H9 (cell line): ENCODE results near the gene SLC9A9. TPM values are rescaled to one million over a fixed set of nuclear protein-coding genes. Genes with fewer than 3 reads are reported as not detected.

ENCODE experiments used
- DNase-seq: peaks from one replicate; pipeline ENCODE4 v3.0.0-alpha.2; 2017
- H2AFZ ChIP-seq: one replicate; pipeline ENCODE4 v1.6.1; 2013; ENCODE audit warnings: mild to moderate bottlenecking, low read length, control low read depth, moderate library complexity
- H2AK5ac ChIP-seq: 2 replicates; pipeline ENCODE4 v1.6.1; 2013; ENCODE audit warnings: low read length, control low read depth, mixed read lengths; ENCODE audit not compliant: insufficient read length
- H2BK120ac ChIP-seq: one replicate; pipeline ENCODE4 v1.6.1; 2013; ENCODE audit warnings: low read depth, mild to moderate bottlenecking, low read length, control low read depth, inconsistent platforms; ENCODE audit not compliant: poor library complexity, severe bottlenecking
- H2BK12ac ChIP-seq: 2 replicates; pipeline ENCODE4 v1.6.1; 2013; ENCODE audit warnings: low read length, control low read depth, mixed read lengths, low read depth; ENCODE audit not compliant: insufficient read length
- H2BK15ac ChIP-seq: 2 replicates; pipeline ENCODE4 v1.6.1; 2013; ENCODE audit warnings: low read depth, low read length, control low read depth
- H2BK20ac ChIP-seq: one replicate; pipeline ENCODE4 v1.6.1; 2013; ENCODE audit warnings: low read depth, mild to moderate bottlenecking, low read length, control low read depth, inconsistent platforms; ENCODE audit not compliant: poor library complexity, severe bottlenecking
- H2BK5ac ChIP-seq: 2 replicates; pipeline ENCODE4 v1.6.1; 2013; ENCODE audit warnings: low read length, control low read depth, mixed read lengths; ENCODE audit not compliant: insufficient read length
- H3K14ac ChIP-seq: 2 replicates; pipeline ENCODE4 v1.6.1; 2013; ENCODE audit warnings: low read length, control low read depth; ENCODE audit not compliant: insufficient read depth
- H3K18ac ChIP-seq: 2 replicates; pipeline ENCODE4 v1.6.1; 2013; ENCODE audit warnings: low read depth, mild to moderate bottlenecking, mixed read lengths, low read length, control low read depth; ENCODE audit not compliant: insufficient read length
- H3K23ac ChIP-seq: 2 replicates; pipeline ENCODE4 v1.6.1; 2013; ENCODE audit warnings: low read length, control low read depth, mixed read lengths, low read depth; ENCODE audit not compliant: insufficient read length
- H3K23me2 ChIP-seq: 2 replicates; pipeline ENCODE4 v1.6.1; 2013; ENCODE audit warnings: low read depth, mild to moderate bottlenecking, mixed read lengths, low read length, control low read depth; ENCODE audit not compliant: insufficient read length, poor library complexity, severe bottlenecking
- H3K27ac ChIP-seq: 2 replicates; pipeline ENCODE4 v1.5.1; 2013; ENCODE audit warnings: low read length, control low read depth, mixed read lengths, low read depth; ENCODE audit not compliant: insufficient read length
- H3K27me3 ChIP-seq: 2 replicates; pipeline ENCODE4 v1.6.1; 2013; ENCODE audit warnings: low read length, control low read depth, inconsistent platforms; ENCODE audit not compliant: insufficient read depth
- H3K4ac ChIP-seq: 2 replicates; pipeline ENCODE4 v1.6.1; 2013; ENCODE audit warnings: low read depth, mild to moderate bottlenecking, control low read depth, inconsistent platforms, low read length, moderate library complexity
- H3K4me1 ChIP-seq: 2 replicates; pipeline ENCODE4 v1.6.1; 2013; ENCODE audit warnings: low read length, control low read depth, inconsistent platforms; ENCODE audit not compliant: insufficient read depth
- H3K4me2 ChIP-seq: 2 replicates; pipeline ENCODE4 v1.6.1; 2013; ENCODE audit warnings: low read length, control low read depth, mixed read lengths; ENCODE audit not compliant: insufficient read length, insufficient read depth
- H3K56ac ChIP-seq: 2 replicates; pipeline ENCODE4 v1.6.1; 2013; ENCODE audit warnings: low read depth, mild to moderate bottlenecking, mixed read lengths, low read length, control low read depth; ENCODE audit not compliant: insufficient read length
- H3K79me1 ChIP-seq: 2 replicates; pipeline ENCODE4 v1.6.1; 2013; ENCODE audit warnings: low read depth, mild to moderate bottlenecking, moderate library complexity, low read length, control low read depth, inconsistent platforms; ENCODE audit not compliant: insufficient read depth, poor library complexity, severe bottlenecking
- H3K79me2 ChIP-seq: 2 replicates; pipeline ENCODE4 v1.6.1; 2013; ENCODE audit warnings: low read length, control low read depth, inconsistent platforms; ENCODE audit not compliant: insufficient read depth
- H3K9ac ChIP-seq: 2 replicates; pipeline ENCODE4 v1.6.1; 2013; ENCODE audit warnings: low read length, control low read depth, mixed read lengths; ENCODE audit not compliant: insufficient read length; ENCODE audit errors: extremely low read depth
- H3K9me3 ChIP-seq: one replicate; pipeline ENCODE4 v1.6.1; 2013; ENCODE audit warnings: low read depth, low read length, inconsistent platforms; ENCODE audit not compliant: control insufficient read depth
- H3T11ph ChIP-seq: one replicate; pipeline ENCODE4 v1.6.1; 2013; ENCODE audit warnings: mild to moderate bottlenecking, low read length, control low read depth, inconsistent platforms
- H4K20me1 ChIP-seq: one replicate; pipeline ENCODE4 v1.6.1; 2013; ENCODE audit not compliant: control insufficient read depth, insufficient read length, insufficient read depth
- H4K5ac ChIP-seq: 2 replicates; pipeline ENCODE4 v1.6.1; 2013; ENCODE audit warnings: low read depth, mild to moderate bottlenecking, mixed read lengths, low read length, control low read depth; ENCODE audit not compliant: insufficient read length
- H4K8ac ChIP-seq: replicated peaks from 2 replicates; pipeline ENCODE4 v1.6.1; 2013; ENCODE audit warnings: low read length, control low read depth, mixed read lengths, low read depth; ENCODE audit not compliant: insufficient read length
- H4K91ac ChIP-seq: 2 replicates; pipeline ENCODE4 v1.6.1; 2013; ENCODE audit warnings: low read depth, mild to moderate bottlenecking, moderate library complexity, mixed read lengths, low read length, control low read depth; ENCODE audit not compliant: insufficient read length
- H3K27ac Mint-ChIP-seq, 3 experiments: 2 replicates in 2 of 3; 3 replicates in 1 of 3; pipeline ENCODE4 v1.8.0; 2020 to 2021; ENCODE audit warnings: mixed read lengths in 3 of 3, mild to moderate bottlenecking in 1 of 3, moderate library complexity in 1 of 3
- H3K27me3 Mint-ChIP-seq: 2 replicates; pipeline ENCODE4 v1.8.0; 2021; ENCODE audit warnings: low read depth, mild to moderate bottlenecking, moderate library complexity, mixed read lengths
- H3K36me3 Mint-ChIP-seq, 3 experiments: 2 replicates in 2 of 3; 3 replicates in 1 of 3; pipeline ENCODE4 v1.8.0; 2020 to 2021; ENCODE audit warnings: low read depth in 3 of 3, mixed read lengths in 3 of 3; ENCODE audit not compliant: insufficient read depth in 1 of 3
- H3K4me1 Mint-ChIP-seq, 2 experiments: 2 replicates each; pipeline ENCODE4 v1.8.0; 2020; ENCODE audit warnings: mixed read lengths in 2 of 2
- H3K4me3 Mint-ChIP-seq, 2 experiments: 2 replicates in 1 of 2; 3 replicates in 1 of 2; pipeline ENCODE4 v1.8.0; 2020 to 2021; ENCODE audit warnings: mild to moderate bottlenecking in 2 of 2, mixed read lengths in 2 of 2, moderate library complexity in 1 of 2
- H3K9me3 Mint-ChIP-seq, 2 experiments: 2 replicates in 1 of 2; 3 replicates in 1 of 2; pipeline ENCODE4 v1.8.0; 2020; ENCODE audit warnings: mild to moderate bottlenecking in 2 of 2, mixed read lengths in 2 of 2, moderate library complexity in 1 of 2
- CTCF ChIP-seq: fragments of 200-600 bp; sonication (generic); conservative IDR thresholded peaks from 3 replicates; pipeline ENCODE4 v1.8.0; 2021; ENCODE audit warnings: antibody characterized with exemption, mild to moderate bottlenecking
- WGBS: extraction: QIAGEN DNeasy Blood & Tissue Kit; methylation state at CpG from one replicate; pipeline ENCODE4 v1.1.7; 2013; ENCODE audit warnings: missing lambda C conversion rate, low lambda C conversion rate, mixed read lengths; ENCODE audit not compliant: insufficient read length; ENCODE audit errors: extremely low coverage; 5-methylcytosine and 5-hydroxymethylcytosine counted together
- total RNA-seq: library from RNA; stranded (reverse); gene quantifications from 2 replicates; pipeline ENCODE4 v1.2.1, GENCODE V29; 2021

SLC9A9 gene
- total RNA-seq, 1 experiment from 2014 or later: 0.35 TPM

DNA sequence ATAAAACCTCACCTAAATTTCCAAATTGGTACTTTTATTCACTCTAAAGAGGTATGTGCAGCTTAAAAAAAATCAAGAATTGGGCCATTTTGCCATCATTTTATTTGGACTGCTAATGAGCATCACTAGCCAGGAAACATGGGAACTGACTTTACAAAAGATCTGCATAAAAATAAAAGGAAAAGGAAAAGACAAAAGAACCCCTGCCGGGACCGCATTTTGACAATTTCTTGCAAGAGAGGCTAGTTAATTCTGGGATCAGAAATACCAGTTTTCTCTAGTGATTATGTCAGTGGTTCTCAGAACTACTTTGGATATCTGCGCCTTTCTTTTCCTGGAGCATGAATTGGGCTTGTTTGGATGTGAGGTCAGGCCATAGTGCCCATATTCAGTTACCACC, 439.5 kb downstream of the SLC9A9 start:
- Histone ChIP-seq H3K4me1 (peaks cover 13% of the 10 kb centered on the region; the same call in 1 of the 2 replicates), H2BK5ac (no peak overlapping the region), H3K56ac (no peak overlapping the region), H2BK20ac (no peak overlapping the region), H3K27me3 (no peaks in the 10 kb centered on the region), H2BK12ac (no peak overlapping the region), H3K18ac (no peak overlapping the region), H3K9ac (no peak overlapping the region), H2BK15ac (no peak overlapping the region), H3K23me2 (no peaks in the 10 kb centered on the region), H3K4me2 (no peak overlapping the region), H2AK5ac (no peak overlapping the region), H3K23ac (no peak overlapping the region), H2AFZ (no peak overlapping the region), H4K20me1 (no peaks in the 10 kb centered on the region), H3K4ac (no peak overlapping the region), H4K8ac (no peak overlapping the region), H3K14ac (no peak overlapping the region), H3K79me2 (no peaks in the 10 kb centered on the region), H3K9me3 (no peaks in the 10 kb centered on the region), H4K5ac (no peak overlapping the region), H4K91ac (no peak overlapping the region), H3T11ph (no peak overlapping the region), H3K27ac (no peak overlapping the region), H2BK120ac (no peak overlapping the region), H3K79me1 (no peaks in the 10 kb centered on the region)
- DNase-seq: no peak
- no peak overlapping the region for H3K4me3 Mint-ChIP-seq
- H3K27me3 Mint-ChIP-seq: no peaks in the 10 kb centered on the region
- no CpG with 5 or more reads among the region's 3 CpGs for WGBS
- no peaks in the 10 kb centered on the region for H3K36me3 Mint-ChIP-seq
- no peak for TF ChIP-seq CTCF
- no peak overlapping the region for H3K27ac Mint-ChIP-seq
- peaks cover 28 to 30% of the 10 kb centered on the region in 2 experiments for H3K4me1 Mint-ChIP-seq
- H3K9me3 Mint-ChIP-seq: no peaks in the 10 kb centered on the region
